NAMALWA (cell line): ENCODE results near the gene RPRD1B.
A peak's percentile ranks its signal among the peaks of the same experiment; 100 is the strongest.

Source experiments
- DNase-seq: peaks from one replicate; pipeline ENCODE4 v3.0.0-alpha.2; 2015; ENCODE audit warnings: low spot score

Gene RPRD1B

DNA sequence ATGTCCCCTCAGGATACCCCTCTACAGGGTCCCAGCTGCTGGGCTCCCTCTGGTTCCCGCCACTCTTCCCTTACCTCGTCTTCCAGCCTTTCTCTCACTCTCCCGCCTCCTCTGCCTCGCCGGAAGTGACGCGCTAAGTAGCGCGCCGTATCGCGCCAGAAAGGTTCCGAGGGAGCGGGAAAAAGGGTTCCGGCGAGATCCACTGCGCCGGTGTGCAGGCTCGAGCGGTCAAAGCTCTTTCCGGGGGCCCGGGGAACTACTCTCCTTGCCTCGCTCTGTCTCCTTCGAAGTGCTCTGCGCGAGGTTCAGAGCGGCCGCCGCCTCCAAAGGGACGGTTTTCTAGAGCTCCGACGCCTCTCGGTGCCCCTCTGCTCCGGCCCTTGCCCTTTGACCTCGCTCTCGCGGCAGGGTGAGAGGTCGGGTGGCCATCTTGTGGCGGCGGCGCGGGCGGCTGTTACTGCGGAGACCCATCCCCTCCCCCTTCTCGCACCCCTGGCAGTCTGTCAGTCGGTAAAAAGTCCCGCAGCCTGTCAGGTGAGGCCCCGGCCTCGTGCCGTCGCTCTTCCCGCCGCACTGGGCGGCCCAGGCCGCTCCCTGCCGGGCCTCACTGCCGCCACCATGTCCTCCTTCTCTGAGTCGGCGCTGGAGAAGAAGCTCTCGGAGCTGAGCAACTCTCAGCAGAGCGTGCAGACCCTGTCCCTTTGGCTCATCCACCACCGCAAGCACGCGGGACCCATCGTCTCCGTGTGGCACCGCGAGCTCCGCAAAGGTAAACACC is at the start of gene RPRD1B, which contains the start of gene TTI1:
RPRD1B (plus strand) TSS at position 417 of the 778 bp plus-strand sequence; CDS start at position 619, 202 bp downstream.
TTI1 (minus strand) TSS at position 127 of the 778 bp plus-strand sequence. CDS start 19,640 bp downstream, outside the sequence.
- peak; percentile 94 for DNase-seq

DNA sequence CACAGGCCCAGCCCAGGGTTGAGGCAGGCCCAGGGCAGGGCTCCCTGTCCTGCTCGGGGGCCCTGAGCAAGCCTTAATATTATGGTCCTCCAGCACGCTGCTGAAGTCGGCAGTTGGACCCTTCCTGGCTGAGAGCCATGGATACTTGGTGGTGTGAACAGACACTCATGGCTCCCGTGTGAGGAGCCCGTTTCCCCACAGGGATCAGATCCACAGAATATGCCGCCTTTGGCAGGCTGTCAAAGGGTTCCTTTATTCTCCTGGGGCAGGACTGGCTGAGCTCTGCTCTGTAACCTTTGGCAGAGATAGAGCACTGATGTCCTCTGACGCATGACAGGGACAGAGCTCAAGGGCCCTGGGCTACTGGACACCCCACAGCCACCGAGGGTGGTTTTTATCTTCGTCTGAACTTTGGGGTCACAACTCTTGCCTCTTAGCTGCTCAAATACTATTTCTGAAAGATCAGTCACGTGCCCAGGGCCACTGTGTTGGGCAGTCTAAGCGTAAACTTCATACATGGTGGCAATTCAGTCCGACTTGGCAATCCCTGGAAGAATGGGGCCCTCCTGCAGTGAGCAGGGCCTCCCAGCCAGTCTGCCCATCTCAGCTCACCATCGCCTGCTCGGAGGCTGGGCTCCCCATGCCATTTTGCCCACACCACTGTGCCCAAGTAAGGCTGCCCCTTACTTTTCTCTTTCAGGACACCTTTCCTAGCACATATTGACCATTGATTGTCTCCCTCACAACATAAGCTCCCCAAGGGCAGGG is 49.3 kb upstream of the RPRD1B start:
- no peak for DNase-seq

DNA sequence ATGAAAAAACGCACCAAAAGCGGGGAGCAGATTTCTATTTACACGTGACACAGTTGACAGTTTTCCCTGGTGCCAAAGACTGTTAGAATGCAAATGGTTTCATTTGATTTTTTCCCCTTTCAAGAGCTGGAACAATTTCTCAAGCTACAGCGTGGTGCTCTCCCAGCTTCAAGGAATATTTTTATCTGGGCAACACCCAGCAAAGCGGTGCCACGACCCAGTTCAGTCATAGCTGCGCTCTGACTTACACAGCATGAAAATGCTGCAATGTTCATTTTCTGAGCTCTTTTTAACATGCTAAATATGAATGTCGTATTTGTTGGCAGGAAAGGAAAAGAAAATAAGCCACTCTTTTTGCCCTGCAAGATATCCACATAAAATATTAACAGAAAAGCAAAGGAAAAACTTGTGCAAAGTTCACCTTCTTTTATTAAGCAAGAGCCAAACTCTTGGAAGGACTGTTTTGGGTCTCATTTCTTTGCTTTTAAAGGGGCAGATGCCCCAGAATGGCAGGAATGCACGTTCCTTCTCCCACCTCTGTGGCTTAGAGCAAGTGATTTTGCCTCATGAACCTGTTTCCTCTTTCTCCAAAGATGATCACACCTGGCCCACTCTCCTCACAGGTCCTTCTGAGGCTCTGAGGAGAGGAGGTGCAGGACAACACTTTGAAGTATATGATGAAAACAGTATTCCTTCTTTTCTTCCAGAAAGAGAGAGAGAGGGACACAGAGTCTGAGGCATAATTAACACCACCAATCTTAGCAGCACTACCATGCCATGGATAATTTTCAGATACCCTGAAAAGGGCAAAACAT is 47.3 kb upstream of the RPRD1B start:
- no peak for DNase-seq

DNA sequence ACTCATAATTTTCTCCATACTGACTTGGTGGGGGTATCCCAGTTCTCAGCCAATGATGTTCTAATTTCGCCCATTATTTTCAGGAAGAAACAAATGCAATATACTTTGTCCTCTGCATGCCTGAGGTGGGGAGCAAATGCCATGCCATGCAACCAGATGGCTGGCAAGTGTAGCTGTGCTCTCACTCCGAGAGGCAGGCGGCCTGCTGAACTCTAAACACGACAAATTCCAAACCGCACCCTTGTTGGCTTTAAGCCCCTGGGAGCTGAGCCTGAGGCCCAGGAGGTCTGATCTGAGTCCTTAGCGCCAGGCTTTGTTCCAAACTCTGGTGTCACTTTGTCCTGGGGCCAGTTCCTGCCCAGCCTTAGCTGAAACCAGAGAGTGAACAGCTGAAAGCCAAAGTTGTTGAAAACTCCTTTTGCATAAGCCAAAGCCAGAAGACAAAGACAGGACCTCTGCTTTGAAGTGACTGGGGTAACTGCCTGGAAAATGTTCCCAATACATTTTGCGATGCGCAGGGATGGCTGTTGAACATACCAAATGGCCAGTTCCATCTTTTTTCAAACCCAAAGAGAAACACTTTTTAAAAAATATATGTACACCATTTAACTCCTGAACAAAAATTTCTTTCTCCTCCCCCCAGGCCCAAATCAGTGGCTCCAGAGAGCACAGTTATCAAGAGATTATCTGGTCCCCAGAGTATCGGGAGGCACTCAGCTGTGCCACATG is 46.5 kb upstream of the RPRD1B start:
- no peak for DNase-seq

GRCh38 chr20:37987602-37988290 is 45.8 kb upstream of the RPRD1B start:
- no peak for DNase-seq

GRCh38 chr20:37988306-37988954 is 45.1 kb upstream of the RPRD1B start:
- DNase-seq = no peak

- no peak for DNase-seq
Observed at GRCh38 chr20:37989601-37990295, 43.8 kb upstream of the RPRD1B start.

- peak; percentile 14 for DNase-seq
Observed at GRCh38 chr20:37990571-37991151, 42.9 kb upstream of the RPRD1B start.

- no peak for DNase-seq
Observed at GRCh38 chr20:37991157-37991866, 42.2 kb upstream of the RPRD1B start.

DNA sequence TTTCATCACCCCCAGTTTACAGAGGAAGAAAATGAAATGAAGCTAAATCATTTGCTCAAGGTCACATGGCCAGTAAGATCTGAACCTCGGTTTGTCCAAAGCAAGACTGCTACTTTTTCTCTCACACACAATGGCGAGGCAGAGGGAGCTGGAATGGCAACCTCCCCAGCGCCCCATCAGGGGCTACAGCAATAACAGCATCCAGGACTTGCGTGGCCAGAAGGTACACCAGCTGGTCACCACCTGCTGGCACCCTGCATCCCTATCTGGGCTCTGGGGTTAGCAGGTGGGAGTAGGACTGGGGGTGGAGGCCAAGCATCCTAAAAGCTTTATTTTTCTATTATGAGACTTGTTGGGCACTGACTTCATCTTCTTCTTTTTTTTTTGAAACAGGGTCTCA is 41.6 kb upstream of the RPRD1B start:
- no peak for DNase-seq

- DNase-seq = peak; percentile 40
Observed at GRCh38 chr20:37992802-37993409, 40.6 kb upstream of the RPRD1B start.

- no peak for DNase-seq
Observed at GRCh38 chr20:37994512-37994911, 39.0 kb upstream of the RPRD1B start.

- DNase-seq = no peak
Observed at GRCh38 chr20:37995856-37996605, 37.5 kb upstream of the RPRD1B start.

DNA sequence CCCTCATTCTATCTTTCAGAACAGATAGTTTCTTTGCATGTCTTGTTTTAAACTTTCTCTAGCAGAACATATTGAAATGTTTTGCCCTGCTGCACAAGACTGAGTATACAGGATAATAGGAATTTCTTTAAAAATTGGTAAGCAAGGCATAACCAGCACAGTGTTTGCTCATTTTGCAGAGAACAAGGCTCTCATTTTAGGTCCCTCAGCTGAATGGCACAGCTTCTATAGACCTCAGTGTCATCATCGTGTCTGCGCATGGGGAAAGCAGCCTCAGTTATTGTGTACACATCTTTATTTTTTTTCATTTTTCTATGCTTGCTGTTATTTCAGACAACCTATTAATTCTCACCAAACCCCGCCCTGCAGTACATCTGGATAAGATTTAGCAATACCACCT is 36.0 kb upstream of the RPRD1B start:
- DNase-seq = no peak

GRCh38 chr20:37999526-38000263 is 33.9 kb upstream of the RPRD1B start:
- DNase-seq = no peak

DNA sequence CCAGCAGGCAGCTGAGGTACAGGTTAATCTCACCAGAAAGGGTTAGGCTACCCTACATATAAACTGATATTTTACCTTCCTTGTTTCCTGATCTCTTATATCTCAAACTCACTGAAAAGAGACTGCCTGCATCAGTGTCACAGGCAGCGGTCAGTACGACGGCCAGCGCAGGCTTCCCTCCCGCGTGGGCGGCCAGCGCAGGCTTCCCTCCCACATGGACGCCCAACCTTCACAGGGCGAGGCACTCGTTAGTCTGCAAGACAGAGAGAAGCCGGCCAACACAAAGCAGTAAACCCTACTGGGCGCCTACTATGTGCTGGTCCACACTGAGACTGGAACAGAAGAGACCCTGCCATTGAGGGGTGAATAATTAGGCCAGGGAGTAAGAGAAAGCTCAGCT is 33.3 kb upstream of the RPRD1B start:
- no peak for DNase-seq
